SK-N-SH treated with all-trans-retinoic acid at 6 μM for 48 hours (cell line): ENCODE results near the gene CNTRL.

Source experiments
- BACH2 ChIP-seq: fragments of 250-450 bp; sonication (Bioruptor Pico); IDR thresholded peaks from 2 replicates; pipeline ENCODE4 v1.9.0; 2021; ENCODE audit warnings: mild to moderate bottlenecking, borderline replicate concordance
- CREB5 ChIP-seq: fragments of 250-450 bp; sonication (Bioruptor Pico); IDR thresholded peaks from 2 replicates; pipeline ENCODE4 v1.5.1; 2020; ENCODE audit warnings: low read depth, mild to moderate bottlenecking, moderate library complexity
- ESRRG ChIP-seq: fragments of 250-450 bp; sonication (Bioruptor Pico); IDR thresholded peaks from 2 replicates; pipeline ENCODE4 v1.6.1; 2021; ENCODE audit warnings: mild to moderate bottlenecking
- POU6F1 ChIP-seq: fragments of 250-450 bp; sonication (Bioruptor Pico); IDR thresholded peaks from 2 replicates; pipeline ENCODE4 v1.8.0; 2021; ENCODE audit warnings: low read depth, mild to moderate bottlenecking, moderate library complexity, borderline replicate concordance
- SNAI2 ChIP-seq: fragments of 250-450 bp; sonication (Bioruptor Pico); IDR thresholded peaks from 2 replicates; pipeline ENCODE4 v1.5.0; 2020; ENCODE audit warnings: mild to moderate bottlenecking, moderate library complexity
- TOX ChIP-seq: fragments of 250-450 bp; sonication (Bioruptor Pico); IDR thresholded peaks from 2 replicates; pipeline ENCODE4 v1.8.0; 2021; ENCODE audit warnings: mild to moderate bottlenecking, moderate library complexity, borderline replicate concordance
- ZC3H10 ChIP-seq: fragments of 250-450 bp; sonication (Bioruptor Pico); IDR thresholded peaks from 2 replicates; pipeline ENCODE4 v1.5.1; 2021; ENCODE audit warnings: mild to moderate bottlenecking, moderate library complexity
- ZFP30 ChIP-seq: fragments of 450-650 bp; formaldehyde crosslinking; IDR thresholded peaks from 2 replicates; pipeline ENCODE4 v1.5.0; 2022; ENCODE audit warnings: mild to moderate bottlenecking, moderate library complexity

GRCh38 chr9:121154782-121155181 lies 80.0 kb downstream of the CNTRL start:
- no peak for TF ChIP-seq TOX (CRISPR knock-in tag)
- no peak for TF ChIP-seq ZC3H10 (CRISPR knock-in tag)
- TF ChIP-seq ESRRG (CRISPR knock-in tag): no peak
- TF ChIP-seq ZFP30 (CRISPR knock-in tag): no peak
- no peak for TF ChIP-seq CREB5 (CRISPR knock-in tag)
- no peak for TF ChIP-seq SNAI2
- TF ChIP-seq BACH2: no peak
- TF ChIP-seq POU6F1 (CRISPR knock-in tag): no peak
